GM12874 (cell line): ENCODE measurements around the gene B3GLCT.

ENCODE experiments used
- TF ChIP-seq, protein P1 (sequence below): IDR thresholded peaks from 2 replicates; pipeline ENCODE4 v1.5.1; 2011; ENCODE audit warnings: low read depth, mild to moderate bottlenecking, control low read depth, low read length, moderate library complexity; ENCODE audit not compliant: insufficient read depth

The B3GLCT gene

DNA sequence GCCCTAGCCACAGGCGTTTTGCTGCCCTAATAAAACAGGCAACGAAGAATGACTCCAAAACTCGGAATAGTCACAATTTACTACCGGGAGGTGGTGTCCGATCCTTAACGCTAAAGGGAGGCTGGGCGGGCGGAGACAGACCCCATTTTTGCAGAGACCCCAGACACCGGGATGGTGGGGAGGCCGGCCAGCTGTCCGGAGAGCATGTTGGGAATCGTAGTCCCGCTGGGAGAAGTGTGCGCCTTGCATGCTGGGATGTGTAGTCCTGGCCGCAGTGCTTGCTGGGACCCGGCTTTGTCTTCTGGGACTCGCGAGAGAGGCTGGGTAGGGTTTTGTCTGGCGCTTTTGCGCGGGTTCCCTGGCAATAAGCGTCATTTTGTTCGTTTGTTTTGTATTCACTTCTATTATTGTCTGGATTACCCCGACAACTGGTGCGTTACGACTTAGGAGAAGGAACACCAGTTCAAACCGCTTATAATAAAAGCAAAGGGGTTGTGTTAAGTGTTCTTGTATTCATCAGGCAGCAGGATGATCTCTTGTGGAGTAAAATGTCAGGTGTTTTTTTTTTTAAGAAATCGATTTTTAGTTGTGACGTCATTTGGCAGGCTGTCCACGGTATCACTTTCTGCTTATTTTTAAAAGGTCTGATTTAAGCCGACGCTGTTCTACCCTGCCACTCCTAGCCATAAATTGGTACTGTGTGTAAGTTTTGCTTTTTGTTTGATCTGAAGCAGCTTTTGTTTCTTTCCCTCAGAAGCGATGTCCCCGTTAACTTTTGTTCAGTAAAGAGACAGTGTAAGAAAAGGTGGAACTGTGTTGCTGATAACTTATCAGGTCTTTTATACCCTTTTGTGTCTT is 37.4 kb upstream of the B3GLCT start:
- TF ChIP-seq, protein P1, sequence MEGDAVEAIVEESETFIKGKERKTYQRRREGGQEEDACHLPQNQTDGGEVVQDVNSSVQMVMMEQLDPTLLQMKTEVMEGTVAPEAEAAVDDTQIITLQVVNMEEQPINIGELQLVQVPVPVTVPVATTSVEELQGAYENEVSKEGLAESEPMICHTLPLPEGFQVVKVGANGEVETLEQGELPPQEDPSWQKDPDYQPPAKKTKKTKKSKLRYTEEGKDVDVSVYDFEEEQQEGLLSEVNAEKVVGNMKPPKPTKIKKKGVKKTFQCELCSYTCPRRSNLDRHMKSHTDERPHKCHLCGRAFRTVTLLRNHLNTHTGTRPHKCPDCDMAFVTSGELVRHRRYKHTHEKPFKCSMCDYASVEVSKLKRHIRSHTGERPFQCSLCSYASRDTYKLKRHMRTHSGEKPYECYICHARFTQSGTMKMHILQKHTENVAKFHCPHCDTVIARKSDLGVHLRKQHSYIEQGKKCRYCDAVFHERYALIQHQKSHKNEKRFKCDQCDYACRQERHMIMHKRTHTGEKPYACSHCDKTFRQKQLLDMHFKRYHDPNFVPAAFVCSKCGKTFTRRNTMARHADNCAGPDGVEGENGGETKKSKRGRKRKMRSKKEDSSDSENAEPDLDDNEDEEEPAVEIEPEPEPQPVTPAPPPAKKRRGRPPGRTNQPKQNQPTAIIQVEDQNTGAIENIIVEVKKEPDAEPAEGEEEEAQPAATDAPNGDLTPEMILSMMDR, result no peak

DNA sequence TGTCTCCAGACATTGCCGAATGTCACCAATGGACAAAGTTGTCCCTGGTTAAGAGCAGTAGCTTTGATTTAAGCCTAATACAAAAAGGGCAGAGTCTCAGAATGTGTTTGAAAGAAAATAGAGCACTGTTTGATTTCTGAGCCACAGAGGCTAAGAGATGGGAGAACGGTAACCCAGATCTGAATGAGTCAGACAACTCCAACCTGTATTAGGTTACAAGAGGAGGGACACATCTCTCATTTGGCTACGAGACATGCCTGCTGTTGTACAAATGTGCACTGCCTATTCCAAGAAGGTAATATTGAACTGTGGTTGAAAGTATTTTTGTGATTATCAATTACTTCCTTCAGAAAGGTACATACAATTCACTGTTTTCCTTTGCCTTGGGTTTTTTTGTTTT is 33.2 kb upstream of the B3GLCT start:
- TF ChIP-seq, protein P1, result no peak

DNA sequence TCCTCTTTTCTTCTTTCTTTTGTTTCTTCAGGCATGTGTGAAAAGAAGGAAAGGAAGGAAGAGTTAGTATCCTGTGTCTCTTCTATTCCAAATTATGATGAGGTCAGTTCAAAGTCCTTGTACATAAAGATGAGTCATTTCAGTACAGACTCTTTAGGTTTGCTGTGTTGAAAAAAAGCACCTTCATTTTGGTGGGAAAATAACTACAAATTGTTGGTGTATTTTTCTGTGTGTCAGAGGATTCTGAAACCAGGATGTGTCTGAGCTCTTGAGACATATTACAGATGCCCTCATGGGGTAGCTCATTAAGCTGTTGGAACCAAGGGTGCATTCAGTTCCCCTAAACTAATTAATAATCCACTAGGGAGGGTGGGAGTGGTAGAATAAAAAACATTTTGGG is 32.3 kb upstream of the B3GLCT start:
- TF ChIP-seq, protein P1, result no peak

DNA sequence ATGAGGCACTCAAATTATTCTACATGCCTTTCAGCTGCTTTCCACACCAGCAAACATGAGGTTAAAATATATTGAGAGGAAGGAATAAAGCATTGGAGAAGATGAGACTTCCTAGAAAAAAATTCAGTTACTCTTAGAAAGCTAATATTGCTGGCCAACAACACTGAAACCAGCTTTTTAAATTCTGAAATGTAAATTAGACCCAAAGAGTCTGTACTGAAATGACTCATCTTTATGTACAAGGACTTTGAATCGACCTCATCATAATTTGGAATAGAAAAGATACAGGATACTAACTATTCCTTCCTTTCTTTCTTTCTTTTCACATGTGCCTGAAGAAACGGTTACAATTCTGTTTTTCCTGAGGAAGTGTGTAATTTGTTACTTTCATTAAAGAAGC is 31.6 kb upstream of the B3GLCT start:
- TF ChIP-seq, protein P1, result no peak

DNA sequence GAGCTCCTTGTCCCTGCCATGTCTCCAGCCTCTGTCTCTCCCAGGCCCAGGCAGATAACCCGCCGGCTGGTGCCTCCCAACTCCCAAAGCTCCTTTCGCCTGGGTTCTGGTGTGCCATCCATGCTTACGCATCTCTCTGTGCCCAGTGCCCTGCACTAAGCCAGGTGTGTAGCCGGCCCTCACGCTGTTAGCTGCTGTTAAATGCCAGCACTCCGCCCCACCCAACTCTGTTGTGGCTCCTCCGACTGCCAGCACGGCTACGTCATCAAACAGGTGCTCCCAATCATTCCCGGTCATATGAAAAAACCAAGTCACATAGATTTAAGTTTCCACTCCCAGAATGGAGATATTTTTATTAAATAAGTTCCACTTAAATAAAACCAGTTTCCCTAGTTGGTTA is 31.0 kb upstream of the B3GLCT start:
- TF ChIP-seq, protein P1, result no peak

DNA sequence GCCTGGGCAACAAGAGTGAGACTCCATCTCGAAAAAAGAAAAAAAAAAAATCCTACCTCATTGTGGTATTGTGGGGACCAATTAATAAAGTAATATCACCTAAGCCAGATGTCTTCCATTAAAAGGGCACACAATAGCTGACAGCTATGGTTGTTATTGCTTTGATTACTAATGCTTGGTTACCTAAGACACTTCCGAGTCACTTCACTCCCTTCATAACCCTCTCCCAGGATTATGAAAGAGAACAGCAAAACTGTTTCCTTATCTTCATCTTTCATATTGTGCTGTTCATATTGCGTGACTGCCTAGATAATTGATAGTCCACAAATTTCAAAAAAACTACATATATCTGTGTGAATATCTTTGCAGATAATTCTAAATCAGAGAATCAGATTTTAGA is 27.8 kb upstream of the B3GLCT start:
- TF ChIP-seq, protein P1, result no peak

DNA sequence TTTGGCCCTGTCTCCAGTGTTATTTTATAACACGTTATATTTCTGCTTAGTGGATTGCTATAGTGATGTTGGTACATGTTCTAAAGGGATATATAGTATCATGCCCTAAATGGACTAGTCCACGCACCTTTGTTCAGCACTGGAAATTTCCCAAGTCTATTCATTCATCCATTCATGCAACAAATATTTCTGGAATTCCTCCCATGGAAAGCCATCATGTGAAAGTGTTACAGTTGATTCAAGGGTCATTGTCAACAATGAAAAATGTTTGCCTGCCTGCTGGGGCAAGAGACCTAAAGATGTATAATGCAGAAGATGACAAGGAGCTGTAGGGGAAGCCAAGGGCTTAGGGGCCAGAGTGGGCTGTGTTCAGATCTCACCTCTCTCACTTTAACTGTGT is 27.2 kb upstream of the B3GLCT start:
- TF ChIP-seq, protein P1, result no peak
